Measurements from ENCODE around the gene EFNA4. TPM values are rescaled to one million over a fixed set of nuclear protein-coding genes. Genes with fewer than 3 reads are reported as not detected.

The EFNA4 gene
- total RNA-seq, 1 experiment from 2014 or later: 36.7 TPM

DNA sequence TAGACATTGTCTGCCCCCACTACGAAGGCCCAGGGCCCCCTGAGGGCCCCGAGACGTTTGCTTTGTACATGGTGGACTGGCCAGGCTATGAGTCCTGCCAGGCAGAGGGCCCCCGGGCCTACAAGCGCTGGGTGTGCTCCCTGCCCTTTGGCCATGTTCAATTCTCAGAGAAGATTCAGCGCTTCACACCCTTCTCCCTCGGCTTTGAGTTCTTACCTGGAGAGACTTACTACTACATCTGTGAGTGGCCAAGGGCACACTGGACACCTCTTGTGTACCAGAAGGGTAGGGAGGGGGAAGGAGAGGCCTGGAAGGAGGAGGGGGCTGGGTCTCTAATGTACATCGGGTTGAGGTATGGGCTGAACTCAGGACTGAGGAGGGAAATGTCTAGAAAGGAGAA, 3.2 kb downstream of the EFNA4 start:
- Histone ChIP-seq H3F3A (ENCODE audit: low read length, unreplicated experiment) (no peaks in the 10 kb centered on the region), H3K4me3 (ENCODE audit: low read length) (no peak overlapping the region), H3K9me3 (ENCODE audit: low read length) (no peaks in the 10 kb centered on the region), H3K79me2 (ENCODE audit: low read length) (peaks cover 14% of the 10 kb centered on the region), H3K36me3 (ENCODE audit: low read depth, low read length) (peaks cover 4% of the 10 kb centered on the region; the same call in 1 of the 2 replicates), H3K9me2 (replicated peaks; ENCODE audit: low read length) (no peaks in the 10 kb centered on the region), H3K27ac (ENCODE audit: low read length) (no peak overlapping the region), H3K4me1 (ENCODE audit: insufficient read depth, low read length) (peaks cover 30% of the 10 kb centered on the region), H3K27me3 (ENCODE audit: low read length) (no peaks in the 10 kb centered on the region), H2AFZ (ENCODE audit: low read length) (no peak overlapping the region), H3K9ac (ENCODE audit: low read length) (no peak overlapping the region), H3K4me2 (ENCODE audit: low read length) (no peak overlapping the region), H4K20me1 (ENCODE audit: low read length) (no peaks in the 10 kb centered on the region)
- ChIA-PET POLR2A (ENCODE audit: unreplicated experiment) (no interaction called here), CTCF (no interaction called here)
- TF ChIP-seq, protein P1, sequence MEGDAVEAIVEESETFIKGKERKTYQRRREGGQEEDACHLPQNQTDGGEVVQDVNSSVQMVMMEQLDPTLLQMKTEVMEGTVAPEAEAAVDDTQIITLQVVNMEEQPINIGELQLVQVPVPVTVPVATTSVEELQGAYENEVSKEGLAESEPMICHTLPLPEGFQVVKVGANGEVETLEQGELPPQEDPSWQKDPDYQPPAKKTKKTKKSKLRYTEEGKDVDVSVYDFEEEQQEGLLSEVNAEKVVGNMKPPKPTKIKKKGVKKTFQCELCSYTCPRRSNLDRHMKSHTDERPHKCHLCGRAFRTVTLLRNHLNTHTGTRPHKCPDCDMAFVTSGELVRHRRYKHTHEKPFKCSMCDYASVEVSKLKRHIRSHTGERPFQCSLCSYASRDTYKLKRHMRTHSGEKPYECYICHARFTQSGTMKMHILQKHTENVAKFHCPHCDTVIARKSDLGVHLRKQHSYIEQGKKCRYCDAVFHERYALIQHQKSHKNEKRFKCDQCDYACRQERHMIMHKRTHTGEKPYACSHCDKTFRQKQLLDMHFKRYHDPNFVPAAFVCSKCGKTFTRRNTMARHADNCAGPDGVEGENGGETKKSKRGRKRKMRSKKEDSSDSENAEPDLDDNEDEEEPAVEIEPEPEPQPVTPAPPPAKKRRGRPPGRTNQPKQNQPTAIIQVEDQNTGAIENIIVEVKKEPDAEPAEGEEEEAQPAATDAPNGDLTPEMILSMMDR (conservative IDR thresholded peaks at IDR 0.05; ENCODE audit: low read depth, low read length): no peak
- no peak for TF ChIP-seq EZH2phosphoT487 (IDR thresholded peaks at IDR 0.05; ENCODE audit: borderline replicate concordance, low read length)
- no peak for TF ChIP-seq EZH2 (IDR thresholded peaks at IDR 0.05; ENCODE audit: low read length, unreplicated experiment)
- intact Hi-C loops (cut with micrococcal nuclease): no loop called here
- DNase-seq: no peak
- ATAC-seq: no peak
- BruUV-seq (replicated peaks): no TSS peak

GRCh38 chr1:155068599-155068998, 5.1 kb downstream of the EFNA4 start:
- ChIA-PET POLR2A (ENCODE audit: unreplicated experiment) (no interaction called here), CTCF (no interaction called here)
- no peaks in the 10 kb centered on the region for H3K36me3 ChIP-seq (ENCODE audit: low read depth, low read length)
- no TSS peak for BruUV-seq (replicated peaks)
- no peaks in the 10 kb centered on the region for H3F3A ChIP-seq (ENCODE audit: low read length, unreplicated experiment)
- DNase-seq: no peak
- H3K27me3 ChIP-seq (ENCODE audit: low read length): no peaks in the 10 kb centered on the region
- peaks cover 14% of the 10 kb centered on the region for H3K79me2 ChIP-seq (ENCODE audit: low read length)
- no peak overlapping the region for H3K4me2 ChIP-seq (ENCODE audit: low read length)
- no peak overlapping the region for H3K9ac ChIP-seq (ENCODE audit: low read length)
- no peak overlapping the region for H3K27ac ChIP-seq (ENCODE audit: low read length)
- H3K4me1 ChIP-seq (ENCODE audit: insufficient read depth, low read length): peaks cover 22% of the 10 kb centered on the region
- no peak overlapping the region for H2AFZ ChIP-seq (ENCODE audit: low read length)
- no peak for ATAC-seq
- TF ChIP-seq EZH2phosphoT487 (IDR thresholded peaks at IDR 0.05; ENCODE audit: borderline replicate concordance, low read length): no peak
- TF ChIP-seq, protein P1 (conservative IDR thresholded peaks at IDR 0.05; ENCODE audit: low read depth, low read length): no peak
- no peak for TF ChIP-seq EZH2 (IDR thresholded peaks at IDR 0.05; ENCODE audit: low read length, unreplicated experiment)
- H3K9me2 ChIP-seq (replicated peaks; ENCODE audit: low read length): no peaks in the 10 kb centered on the region
- intact Hi-C loops (cut with micrococcal nuclease): no loop called here
- no peak overlapping the region for H3K4me3 ChIP-seq (ENCODE audit: low read length)
- no peaks in the 10 kb centered on the region for H3K9me3 ChIP-seq (ENCODE audit: low read length)
- no peaks in the 10 kb centered on the region for H4K20me1 ChIP-seq (ENCODE audit: low read length)

- Histone ChIP-seq H3K9me3 (ENCODE audit: low read length) (no peaks in the 10 kb centered on the region), H3K27ac (ENCODE audit: low read length) (no peak overlapping the region), H2AFZ (ENCODE audit: low read length) (no peak overlapping the region), H3K36me3 (ENCODE audit: low read depth, low read length) (no peaks in the 10 kb centered on the region), H3K9me2 (replicated peaks; ENCODE audit: low read length) (no peaks in the 10 kb centered on the region), H3F3A (ENCODE audit: low read length, unreplicated experiment) (no peaks in the 10 kb centered on the region), H3K79me2 (ENCODE audit: low read length) (peaks cover 7% of the 10 kb centered on the region), H3K4me1 (ENCODE audit: insufficient read depth, low read length) (peaks cover 16% of the 10 kb centered on the region), H3K4me3 (ENCODE audit: low read length) (no peak overlapping the region), H3K4me2 (ENCODE audit: low read length) (no peak overlapping the region), H3K27me3 (ENCODE audit: low read length) (no peaks in the 10 kb centered on the region), H4K20me1 (ENCODE audit: low read length) (no peaks in the 10 kb centered on the region), H3K9ac (ENCODE audit: low read length) (no peak overlapping the region)
- ChIA-PET POLR2A (ENCODE audit: unreplicated experiment) (no interaction called here), CTCF (no interaction called here)
- ATAC-seq: no peak
- intact Hi-C loops (cut with micrococcal nuclease): no loop called here
- BruUV-seq (replicated peaks): no TSS peak
- TF ChIP-seq EZH2 (IDR thresholded peaks at IDR 0.05; ENCODE audit: low read length, unreplicated experiment) (no peak), EZH2phosphoT487 (IDR thresholded peaks at IDR 0.05; ENCODE audit: borderline replicate concordance, low read length) (no peak)
- TF ChIP-seq, protein P1 (conservative IDR thresholded peaks at IDR 0.05; ENCODE audit: low read depth, low read length): no peak
- DNase-seq: no peak
Observed at GRCh38 chr1:155069551-155070157, 6.1 kb downstream of the EFNA4 start.

All from PC-3 (cell line).